Keratinocyte (primary cell): ENCODE data around the gene MMRN2. TPM values are rescaled to one million over a fixed set of nuclear protein-coding genes. Genes with fewer than 3 reads are reported as not detected.
A peak's percentile ranks its signal among the peaks of the same experiment; 100 is the strongest.

ENCODE experiments used
- DNase-seq: peaks from one replicate; pipeline ENCODE4 v3.0.0-alpha.2; 2011; ENCODE audit warnings: low read depth, missing footprints, low spot score
- FAIRE-seq: peaks from 2 replicates; lab custom pipeline; 2011; peaks lifted over from hg19 to GRCh38; lab: Jason Lieb, UNC
- H2AFZ ChIP-seq: 2 replicates; pipeline ENCODE4 v1.6.0; 2012; ENCODE audit warnings: low read length, control low read depth, inconsistent platforms; ENCODE audit not compliant: control insufficient read depth
- H3K27ac ChIP-seq: 2 replicates; pipeline ENCODE4 v1.5.1; 2011; ENCODE audit warnings: low read length; ENCODE audit not compliant: control insufficient read depth, insufficient read depth
- H3K27me3 ChIP-seq: 3 replicates; pipeline ENCODE4 v1.6.0; 2011; ENCODE audit warnings: low read length; ENCODE audit not compliant: control insufficient read depth, insufficient read depth; ENCODE audit errors: extremely low read depth
- H3K36me3 ChIP-seq, 2 experiments: 2 replicates in 1 of 2; 3 replicates in 1 of 2; pipeline ENCODE4 v1.5.1; 2011; ENCODE audit warnings: low read length in 2 of 2, mild to moderate bottlenecking in 1 of 2; ENCODE audit not compliant: control insufficient read depth in 2 of 2, insufficient read depth in 2 of 2; ENCODE audit errors: extremely low read depth in 1 of 2
- H3K4me1 ChIP-seq: 3 replicates; pipeline ENCODE4 v1.5.1; 2011; ENCODE audit warnings: low read length; ENCODE audit not compliant: control insufficient read depth, insufficient read depth; ENCODE audit errors: extremely low read depth
- H3K4me2 ChIP-seq: 3 replicates; pipeline ENCODE4 v1.6.0; 2011; ENCODE audit warnings: low read depth, low read length; ENCODE audit not compliant: control insufficient read depth, insufficient read depth; ENCODE audit errors: extremely low read depth
- H3K4me3 ChIP-seq, 3 experiments: fragments of 200-600 bp in 1 of 3; sonication (generic) in 1 of 3; 2 replicates in 2 of 3; 3 replicates in 1 of 3; pipeline ENCODE4 v1.5.1; 2011 to 2016; ENCODE audit warnings: low read length in 3 of 3, mild to moderate bottlenecking in 3 of 3, control low read depth in 2 of 3, inconsistent platforms in 1 of 3, low read depth in 1 of 3, mixed read lengths in 1 of 3, mixed run types in 1 of 3, moderate library complexity in 1 of 3; ENCODE audit not compliant: control insufficient read depth in 2 of 3, insufficient read depth in 2 of 3; ENCODE audit errors: extremely low read depth in 1 of 3
- H3K79me2 ChIP-seq: 2 replicates; pipeline ENCODE4 v1.6.0; 2012; ENCODE audit warnings: low read length; ENCODE audit not compliant: control insufficient read depth, insufficient read depth
- H3K9ac ChIP-seq: 3 replicates; pipeline ENCODE4 v1.6.0; 2011; ENCODE audit warnings: low read length; ENCODE audit not compliant: control insufficient read depth, insufficient read depth; ENCODE audit errors: extremely low read depth
- H3K9me1 ChIP-seq: 3 replicates; pipeline ENCODE4 v1.6.0; 2011; ENCODE audit warnings: low read length; ENCODE audit not compliant: control insufficient read depth, insufficient read depth; ENCODE audit errors: extremely low read depth
- H3K9me3 ChIP-seq: 2 replicates; pipeline ENCODE4 v1.5.1; 2012; ENCODE audit warnings: low read depth, low read length; ENCODE audit not compliant: control insufficient read depth
- H4K20me1 ChIP-seq: 3 replicates; pipeline ENCODE4 v1.6.0; 2011; ENCODE audit warnings: low read length; ENCODE audit not compliant: control insufficient read depth, insufficient read depth; ENCODE audit errors: extremely low read depth
- EZH2 ChIP-seq: IDR thresholded peaks from one replicate; pipeline ENCODE4 v1.6.1; 2012; ENCODE audit warnings: inconsistent platforms, mild to moderate bottlenecking, low read length, moderate library complexity
- dilution Hi-C: fragments of 300-500 bp; cut with MboI; formaldehyde crosslinking; loops from one replicate; pipeline ENCODE4 v1.7.0; 2020; ENCODE audit warnings: low sequenced_read_pairs; ENCODE audit not compliant: extremely low pct_ligation_motif_present
- polyA plus RNA-seq, 5 experiments: library from polyadenylated mRNA; depleted of rRNA in 3 of 5; stranded (reverse) in 3 of 5; stranded (forward) in 1 of 5; unstranded in 1 of 5; fragments of >200 nt; gene quantifications; 1 replicate in 1 of 5; 2 replicates in 3 of 5; 3 replicates in 1 of 5; pipeline versions ENCODE4 v1.2.1 to v1.2.3, GENCODE V29; 2011 to 2012; ENCODE audit warnings: missing spikeins in 2 of 5, low read depth in 1 of 5, low replicate concordance in 1 of 5
- TF ChIP-seq, protein P1 (sequence below), 3 experiments: IDR thresholded peaks in 1 of 3; conservative IDR thresholded peaks in 1 of 3; optimal IDR thresholded peaks in 1 of 3; 2 replicates in 2 of 3; 3 replicates in 1 of 3; pipeline versions ENCODE3 to v1.5.1; 2011; ENCODE audit warnings: low read length in 3 of 3, mild to moderate bottlenecking in 3 of 3, moderate library complexity in 2 of 3, control low read depth in 1 of 3, inconsistent platforms in 1 of 3; ENCODE audit not compliant: insufficient read depth in 2 of 3; ENCODE audit errors: extremely low read depth in 1 of 3

Gene MMRN2
- polyA plus RNA-seq, 1 donor (not counting 4 experiments of a cell fraction or from before 2014, with no cell fraction given) = 13.8 TPM

DNA sequence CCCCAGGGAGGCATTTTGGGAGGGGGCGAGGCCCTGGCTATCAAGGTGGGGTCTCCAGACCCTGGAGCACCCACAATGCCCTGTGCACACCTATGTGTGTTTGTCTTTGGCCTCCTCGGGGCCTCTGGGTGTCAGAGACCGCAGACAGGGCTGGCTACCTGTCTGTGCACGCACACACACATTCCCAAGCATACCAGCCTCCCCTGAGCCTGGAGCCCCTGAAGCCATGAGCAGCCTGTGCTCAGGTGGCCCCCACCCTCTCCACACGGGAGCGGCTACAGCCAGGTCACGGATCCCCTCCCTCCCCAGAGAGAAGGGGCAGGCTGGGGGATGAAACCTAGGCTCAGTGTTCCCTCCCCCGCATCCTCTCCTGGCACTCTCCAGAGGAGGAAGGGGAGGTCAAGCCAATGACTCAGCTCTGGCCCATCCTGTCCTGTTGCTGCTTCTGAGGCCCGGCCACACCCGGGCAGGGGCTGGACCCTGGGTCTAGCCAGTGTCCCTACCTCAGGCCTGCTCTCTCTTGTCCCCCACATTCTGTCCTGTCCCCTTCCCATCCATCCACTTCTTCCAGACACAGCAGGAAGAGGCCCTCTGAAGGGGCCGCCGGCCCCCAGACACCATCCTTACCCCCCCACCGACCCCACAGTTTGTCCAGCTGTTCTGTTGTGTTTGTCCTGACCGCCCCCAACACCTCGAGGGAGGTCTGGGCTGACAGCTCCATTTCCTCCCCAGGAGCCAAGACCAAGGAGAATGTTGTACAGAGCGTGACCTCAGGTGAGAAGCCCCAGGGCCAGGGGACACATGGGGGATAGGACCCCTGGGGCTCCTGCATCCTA, 1.7 kb upstream of the MMRN2 start:
- dilution Hi-C loops = no loop called here
- Histone ChIP-seq H3K36me3 (no peaks in the 10 kb centered on the region), H3K4me3 (peak overlapping the region; percentile 11 to 43 (median 40)), H3K4me1 (peaks cover 40% of the 10 kb centered on the region), H3K4me2 (peak overlapping the region; percentile 87), H4K20me1 (peaks cover 3% of the 10 kb centered on the region), H3K27ac (peak overlapping the region; percentile 78), H3K9me1 (no peaks in the 10 kb centered on the region), H2AFZ (peak overlapping the region; percentile 68), H3K79me2 (peaks cover 12% of the 10 kb centered on the region), H3K9me3 (no peaks in the 10 kb centered on the region), H3K27me3 (no peaks in the 10 kb centered on the region), H3K9ac (peak overlapping the region; percentile 73)
- FAIRE-seq = peak; percentile 69
- TF ChIP-seq EZH2 = no peak
- TF ChIP-seq, protein P1, sequence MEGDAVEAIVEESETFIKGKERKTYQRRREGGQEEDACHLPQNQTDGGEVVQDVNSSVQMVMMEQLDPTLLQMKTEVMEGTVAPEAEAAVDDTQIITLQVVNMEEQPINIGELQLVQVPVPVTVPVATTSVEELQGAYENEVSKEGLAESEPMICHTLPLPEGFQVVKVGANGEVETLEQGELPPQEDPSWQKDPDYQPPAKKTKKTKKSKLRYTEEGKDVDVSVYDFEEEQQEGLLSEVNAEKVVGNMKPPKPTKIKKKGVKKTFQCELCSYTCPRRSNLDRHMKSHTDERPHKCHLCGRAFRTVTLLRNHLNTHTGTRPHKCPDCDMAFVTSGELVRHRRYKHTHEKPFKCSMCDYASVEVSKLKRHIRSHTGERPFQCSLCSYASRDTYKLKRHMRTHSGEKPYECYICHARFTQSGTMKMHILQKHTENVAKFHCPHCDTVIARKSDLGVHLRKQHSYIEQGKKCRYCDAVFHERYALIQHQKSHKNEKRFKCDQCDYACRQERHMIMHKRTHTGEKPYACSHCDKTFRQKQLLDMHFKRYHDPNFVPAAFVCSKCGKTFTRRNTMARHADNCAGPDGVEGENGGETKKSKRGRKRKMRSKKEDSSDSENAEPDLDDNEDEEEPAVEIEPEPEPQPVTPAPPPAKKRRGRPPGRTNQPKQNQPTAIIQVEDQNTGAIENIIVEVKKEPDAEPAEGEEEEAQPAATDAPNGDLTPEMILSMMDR (optimal IDR thresholded peaks at IDR 0.05 in 1 of 3, IDR thresholded peaks at IDR 0.05 in 1 of 3, conservative IDR thresholded peaks at IDR 0.05 in 1 of 3; ENCODE audit: extremely low read depth in 1 of 3, insufficient read depth in 2 of 3, low read length in 3 of 3) = no peak
- no peak for DNase-seq

DNA sequence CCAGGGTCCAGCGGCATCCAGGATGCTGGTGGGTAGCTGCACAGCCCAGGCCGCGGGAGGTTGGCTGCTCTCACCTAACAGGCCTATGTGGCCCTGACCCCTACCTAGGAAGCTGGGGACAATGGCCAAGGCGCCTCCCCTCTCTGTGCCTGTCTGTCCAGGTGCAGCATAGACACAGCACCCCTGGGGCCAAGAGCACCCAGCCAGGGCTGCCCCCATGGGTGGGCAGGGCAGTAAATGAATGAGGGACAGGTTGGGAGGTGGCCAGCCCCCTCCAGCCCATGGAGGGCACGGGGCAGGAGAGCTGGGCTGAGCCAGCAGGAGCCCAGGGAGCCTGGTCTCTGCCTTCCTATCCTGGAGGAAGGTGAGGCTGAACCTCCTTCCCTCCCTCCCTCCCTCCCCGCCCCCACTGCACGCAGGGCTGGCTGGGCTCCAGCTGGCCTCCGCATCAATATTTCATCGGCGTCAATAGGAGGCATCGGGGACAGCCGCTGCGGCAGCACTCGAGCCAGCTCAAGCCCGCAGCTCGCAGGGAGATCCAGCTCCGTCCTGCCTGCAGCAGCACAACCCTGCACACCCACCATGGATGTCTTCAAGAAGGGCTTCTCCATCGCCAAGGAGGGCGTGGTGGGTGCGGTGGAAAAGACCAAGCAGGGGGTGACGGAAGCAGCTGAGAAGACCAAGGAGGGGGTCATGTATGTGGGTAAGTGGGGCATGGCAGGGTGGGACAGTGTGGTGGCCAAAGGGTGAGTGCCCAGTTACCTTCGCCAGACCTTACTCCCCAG, 893 bp upstream of the MMRN2 start, which contains the start of gene SNCG:
TSS of gene SNCG (plus strand) at position 484 of the 785 bp plus-strand sequence. CDS start at position 583, 99 bp downstream.
- H3K4me2 ChIP-seq = peak within 1 kb of the TSS; percentile 87
- H3K9me1 ChIP-seq = no peaks in the 10 kb centered on the region
- peak within 1 kb of the TSS; percentile 73 for H3K9ac ChIP-seq
- dilution Hi-C loops = no loop called here
- peak within 1 kb of the TSS; percentile 68 for H2AFZ ChIP-seq
- H3K4me3 ChIP-seq = peak within 1 kb of the TSS; percentile 11 to 43 (median 40)
- TF ChIP-seq EZH2 = no peak
- TF ChIP-seq, protein P1 (optimal IDR thresholded peaks at IDR 0.05 in 1 of 3, IDR thresholded peaks at IDR 0.05 in 1 of 3, conservative IDR thresholded peaks at IDR 0.05 in 1 of 3; ENCODE audit: extremely low read depth in 1 of 3, insufficient read depth in 2 of 3, low read length in 3 of 3) = no peak
- no peaks in the 10 kb centered on the region for H3K9me3 ChIP-seq
- H3K36me3 ChIP-seq = no peaks in the 10 kb centered on the region
- no peaks in the 10 kb centered on the region for H3K27me3 ChIP-seq
- H3K27ac ChIP-seq = peak within 1 kb of the TSS; percentile 78
- peaks cover 40% of the 10 kb centered on the region for H3K4me1 ChIP-seq
- peaks cover 9% of the 10 kb centered on the region for H3K79me2 ChIP-seq
- no peak for DNase-seq
- H4K20me1 ChIP-seq = peaks cover 3% of the 10 kb centered on the region
- no peak for FAIRE-seq
